ENCODE data around the gene RNASE12.

DNA sequence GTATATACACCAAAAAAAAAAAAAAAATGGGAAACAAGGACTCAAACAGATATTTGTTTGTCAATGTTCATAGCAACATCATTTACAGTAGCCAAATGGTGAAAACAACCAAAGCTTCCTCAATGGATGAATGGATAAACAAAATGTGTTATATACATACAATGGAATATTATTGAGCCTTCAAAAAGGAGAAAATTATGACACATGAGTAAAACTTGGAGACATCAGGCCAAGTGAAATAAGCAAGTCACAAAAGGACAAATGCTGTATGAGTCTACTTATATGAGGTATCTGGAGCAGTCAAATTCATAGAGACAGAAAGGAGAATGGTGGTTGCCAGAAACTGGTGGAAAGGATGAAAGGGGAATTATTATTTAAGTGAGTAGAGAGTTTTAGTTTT is 38.2 kb downstream of the RNASE12 start:
- TF ChIP-seq, protein P1, sequence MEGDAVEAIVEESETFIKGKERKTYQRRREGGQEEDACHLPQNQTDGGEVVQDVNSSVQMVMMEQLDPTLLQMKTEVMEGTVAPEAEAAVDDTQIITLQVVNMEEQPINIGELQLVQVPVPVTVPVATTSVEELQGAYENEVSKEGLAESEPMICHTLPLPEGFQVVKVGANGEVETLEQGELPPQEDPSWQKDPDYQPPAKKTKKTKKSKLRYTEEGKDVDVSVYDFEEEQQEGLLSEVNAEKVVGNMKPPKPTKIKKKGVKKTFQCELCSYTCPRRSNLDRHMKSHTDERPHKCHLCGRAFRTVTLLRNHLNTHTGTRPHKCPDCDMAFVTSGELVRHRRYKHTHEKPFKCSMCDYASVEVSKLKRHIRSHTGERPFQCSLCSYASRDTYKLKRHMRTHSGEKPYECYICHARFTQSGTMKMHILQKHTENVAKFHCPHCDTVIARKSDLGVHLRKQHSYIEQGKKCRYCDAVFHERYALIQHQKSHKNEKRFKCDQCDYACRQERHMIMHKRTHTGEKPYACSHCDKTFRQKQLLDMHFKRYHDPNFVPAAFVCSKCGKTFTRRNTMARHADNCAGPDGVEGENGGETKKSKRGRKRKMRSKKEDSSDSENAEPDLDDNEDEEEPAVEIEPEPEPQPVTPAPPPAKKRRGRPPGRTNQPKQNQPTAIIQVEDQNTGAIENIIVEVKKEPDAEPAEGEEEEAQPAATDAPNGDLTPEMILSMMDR (IDR thresholded peaks at IDR 0.05; ENCODE audit: low read depth, low read length) = no peak
- TF ChIP-seq, protein P2, sequence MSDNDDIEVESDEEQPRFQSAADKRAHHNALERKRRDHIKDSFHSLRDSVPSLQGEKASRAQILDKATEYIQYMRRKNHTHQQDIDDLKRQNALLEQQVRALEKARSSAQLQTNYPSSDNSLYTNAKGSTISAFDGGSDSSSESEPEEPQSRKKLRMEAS (IDR thresholded peaks at IDR 0.05; ENCODE audit: low read depth, low read length) = no peak
- TF ChIP-seq POLR2A (IDR thresholded peaks at IDR 0.05; ENCODE audit: extremely low read depth, insufficient read length) = no peak
- no peak for TF ChIP-seq MYC (IDR thresholded peaks at IDR 0.05; ENCODE audit: low read depth, low read length)

Data from NB4 (cell line).